GM23338 (cell line): ENCODE measurements around the gene CHMP4A. TPM values are rescaled to one million over a fixed set of nuclear protein-coding genes. Genes with fewer than 3 reads are reported as not detected.

ENCODE experiments used
- ATAC-seq: fragments of 200-7000 bp; cut with Tn5 transposase; 3 replicates; pipeline ENCODE4 v1.9.1; 2020
- DNase-seq: peaks from one replicate; pipeline ENCODE4 v3.0.0-alpha.2; 2015; ENCODE audit warnings: low spot score
- H2AFZ ChIP-seq: fragments of 200-600 bp; sonication (generic); 2 replicates; pipeline ENCODE4 v1.8.0; 2016; ENCODE audit warnings: antibody characterized with exemption, mild to moderate bottlenecking, moderate library complexity
- H3F3A ChIP-seq: fragments of 200-600 bp; sonication (generic); replicated peaks from 2 replicates; pipeline ENCODE4 v1.8.0; 2017; ENCODE audit warnings: antibody characterized with exemption, mixed run types, low read depth
- H3K27ac ChIP-seq: fragments of 200-600 bp; sonication (generic); 2 replicates; pipeline ENCODE4 v1.6.1; 2016; ENCODE audit warnings: low read depth
- H3K27me3 ChIP-seq: fragments of 200-600 bp; sonication (generic); 2 replicates; pipeline ENCODE4 v1.8.0; 2016; ENCODE audit warnings: mild to moderate bottlenecking, mixed run types, moderate library complexity; ENCODE audit not compliant: insufficient read depth
- H3K36me3 ChIP-seq: fragments of 200-600 bp; sonication (generic); 2 replicates; pipeline ENCODE4 v1.8.0; 2016; ENCODE audit warnings: mild to moderate bottlenecking; ENCODE audit not compliant: insufficient read depth
- H3K4me1 ChIP-seq: fragments of 200-600 bp; sonication (generic); 2 replicates; pipeline ENCODE4 v1.8.0; 2016; ENCODE audit warnings: mild to moderate bottlenecking, moderate library complexity; ENCODE audit not compliant: insufficient read depth
- H3K4me2 ChIP-seq: fragments of 200-600 bp; sonication (generic); 2 replicates; pipeline ENCODE4 v1.7.1; 2017; ENCODE audit warnings: mixed run types
- H3K4me3 ChIP-seq: fragments of 200-600 bp; sonication (generic); 2 replicates; pipeline ENCODE4 v1.6.1; 2016; ENCODE audit warnings: mixed run types
- H3K79me2 ChIP-seq: fragments of 200-600 bp; sonication (generic); replicated peaks from 2 replicates; pipeline ENCODE4 v1.8.0; 2017; ENCODE audit warnings: mild to moderate bottlenecking; ENCODE audit not compliant: insufficient read depth
- H3K9me2 ChIP-seq: fragments of 200-600 bp; sonication (generic); 2 replicates; pipeline ENCODE4 v1.8.0; 2017; ENCODE audit not compliant: insufficient read depth
- H4K20me1 ChIP-seq: fragments of 200-600 bp; sonication (generic); replicated peaks from 2 replicates; pipeline ENCODE4 v1.8.0; 2017; ENCODE audit warnings: mild to moderate bottlenecking; ENCODE audit not compliant: insufficient read depth
- H3K27ac Mint-ChIP-seq: 2 replicates; pipeline ENCODE4 v1.8.0; 2020; ENCODE audit warnings: inconsistent platforms, mild to moderate bottlenecking, moderate library complexity, mixed read lengths
- H3K27me3 Mint-ChIP-seq: 3 replicates; pipeline ENCODE4 v1.8.0; 2022; ENCODE audit warnings: low read depth, mild to moderate bottlenecking, moderate library complexity, mixed read lengths, inconsistent platforms; ENCODE audit not compliant: insufficient read depth, poor library complexity
- H3K36me3 Mint-ChIP-seq: 3 replicates; pipeline ENCODE4 v1.8.0; 2021; ENCODE audit warnings: low read depth, mild to moderate bottlenecking, inconsistent platforms, moderate library complexity, mixed read lengths
- H3K4me1 Mint-ChIP-seq: 3 replicates; pipeline ENCODE4 v1.8.0; 2020; ENCODE audit warnings: mild to moderate bottlenecking, inconsistent platforms, mixed read lengths
- H3K4me3 Mint-ChIP-seq: 3 replicates; pipeline ENCODE4 v1.8.0; 2021; ENCODE audit warnings: moderate library complexity, mild to moderate bottlenecking, inconsistent platforms, mixed read lengths
- H3K9me3 Mint-ChIP-seq: 3 replicates; pipeline ENCODE4 v1.8.0; 2020; ENCODE audit warnings: moderate library complexity, mild to moderate bottlenecking, inconsistent platforms, mixed read lengths
- CREB1 ChIP-seq: fragments of 250-450 bp; sonication (Bioruptor Pico); IDR thresholded peaks from 2 replicates; pipeline ENCODE4 v1.5.0; 2020; ENCODE audit warnings: low read depth, mild to moderate bottlenecking, moderate library complexity
- CTCF ChIP-seq, 2 experiments: fragments of 200-600 bp in 1 of 2; sonication (generic) in 1 of 2; conservative IDR thresholded peaks; 2 replicates each; pipeline versions ENCODE4 v1.5.1 to v1.6.1; 2016 to 2017; ENCODE audit warnings: antibody characterized with exemption in 2 of 2, low read depth in 2 of 2, mild to moderate bottlenecking in 2 of 2, moderate library complexity in 1 of 2
- ETS1 ChIP-seq: IDR thresholded peaks from 2 replicates; pipeline ENCODE4 v1.6.1; 2016; ENCODE audit warnings: antibody characterized with exemption
- EZH2 ChIP-seq: fragments of 200-600 bp; sonication (generic); IDR thresholded peaks from one replicate; pipeline ENCODE4 v1.8.0; 2017; ENCODE audit warnings: antibody characterized with exemption, mild to moderate bottlenecking, low read depth; ENCODE audit not compliant: unreplicated experiment
- EZH2phosphoT487 ChIP-seq: fragments of 200-600 bp; sonication (generic); IDR thresholded peaks from one replicate; pipeline ENCODE4 v1.8.1; 2018; ENCODE audit warnings: antibody characterized with exemption; ENCODE audit not compliant: unreplicated experiment
- JUNB ChIP-seq: IDR thresholded peaks from one replicate; pipeline ENCODE4 v1.6.1; 2016; ENCODE audit warnings: antibody characterized with exemption; ENCODE audit not compliant: unreplicated experiment
- NANOG ChIP-seq: IDR thresholded peaks from 2 replicates; pipeline ENCODE4 v1.6.1; 2016; ENCODE audit warnings: antibody characterized with exemption, borderline replicate concordance
- POLR2AphosphoS5 ChIP-seq: IDR thresholded peaks from 2 replicates; pipeline ENCODE4 v1.6.1; 2016; ENCODE audit warnings: antibody characterized with exemption, low read depth
- REST ChIP-seq: IDR thresholded peaks from one replicate; pipeline ENCODE4 v1.6.1; 2018; ENCODE audit warnings: antibody characterized with exemption; ENCODE audit not compliant: unreplicated experiment
- STAT1 ChIP-seq: IDR thresholded peaks from one replicate; pipeline ENCODE4 v1.6.1; 2016; ENCODE audit warnings: antibody characterized with exemption; ENCODE audit not compliant: unreplicated experiment
- ZNF114 ChIP-seq: fragments of 250-450 bp; sonication (Bioruptor Pico); IDR thresholded peaks from 2 replicates; pipeline ENCODE4 v1.5.0; 2020; ENCODE audit warnings: mild to moderate bottlenecking, moderate library complexity
- ZNF331 ChIP-seq: fragments of 250-450 bp; sonication (Bioruptor Pico); IDR thresholded peaks from 2 replicates; pipeline ENCODE4 v1.5.0; 2020; ENCODE audit warnings: low read depth, mild to moderate bottlenecking, moderate library complexity
- ZNF462 ChIP-seq: fragments of 250-450 bp; sonication (Bioruptor Pico); IDR thresholded peaks from 2 replicates; pipeline ENCODE4 v1.5.0; 2020; ENCODE audit warnings: mild to moderate bottlenecking, moderate library complexity
- polyA plus RNA-seq: library from polyadenylated mRNA; unstranded; fragments of >200 nt; fragmentation: Nextera tagmentation; extraction: Ambion mirVana; gene quantifications from 2 replicates; pipeline ENCODE4 v1.2.1, GENCODE V29; 2016
- total RNA-seq: library from RNA; depleted of rRNA; stranded (reverse); fragments of >200 nt; shearing (Covaris generic); gene quantifications from 2 replicates; pipeline ENCODE4 v1.2.3, GENCODE V29; 2014

Gene CHMP4A
- total and polyA plus RNA-seq, 2 experiments from 2014 or later: 19.3 to 36.9 TPM

- no peaks in the 10 kb centered on the region for H3K79me2 ChIP-seq
- TF ChIP-seq ZNF331 (CRISPR knock-in tag) (no peak), CTCF (conservative IDR thresholded peaks at IDR 0.05; ENCODE audit: low read depth in 2 of 2) (no peak), STAT1 (no peak), ZNF114 (CRISPR knock-in tag) (no peak), EZH2 (no peak), NANOG (no peak), CREB1 (CRISPR knock-in tag) (no peak), EZH2phosphoT487 (no peak), ZNF462 (no peak), ETS1 (no peak), POLR2AphosphoS5 (no peak), JUNB (no peak), REST (no peak)
- no peaks in the 10 kb centered on the region for H3K36me3 ChIP-seq
- no peak overlapping the region for H3K4me2 ChIP-seq
- no peak overlapping the region for H3K27ac ChIP-seq
- H3K27me3 Mint-ChIP-seq: peaks cover 19% of the 10 kb centered on the region
- peaks cover 3% of the 10 kb centered on the region; the same call in 1 of the 2 replicates for H3K27me3 ChIP-seq
- H3K27ac Mint-ChIP-seq: no peak overlapping the region
- no peaks in the 10 kb centered on the region for H3K9me2 ChIP-seq
- no peaks in the 10 kb centered on the region for H4K20me1 ChIP-seq
- H3F3A ChIP-seq: peaks cover 5% of the 10 kb centered on the region; the same call in 1 of the 2 replicates
- no peaks in the 10 kb centered on the region for H3K9me3 Mint-ChIP-seq
- H3K4me1 ChIP-seq: peaks cover 7% of the 10 kb centered on the region
- ATAC-seq (no peak), DNase-seq (no peak)
- H3K36me3 Mint-ChIP-seq: peaks cover 3% of the 10 kb centered on the region; the same call in 1 of the 3 replicates
- peaks cover 6% of the 10 kb centered on the region for H3K4me1 Mint-ChIP-seq
- no peak overlapping the region for H2AFZ ChIP-seq
- no peak overlapping the region for H3K4me3 Mint-ChIP-seq
- no peak overlapping the region for H3K4me3 ChIP-seq
Observed at GRCh38 chr14:24247422-24247821, 34.1 kb upstream of the CHMP4A start.
